Measurements from ENCODE around the gene ZZZ3.

DNA sequence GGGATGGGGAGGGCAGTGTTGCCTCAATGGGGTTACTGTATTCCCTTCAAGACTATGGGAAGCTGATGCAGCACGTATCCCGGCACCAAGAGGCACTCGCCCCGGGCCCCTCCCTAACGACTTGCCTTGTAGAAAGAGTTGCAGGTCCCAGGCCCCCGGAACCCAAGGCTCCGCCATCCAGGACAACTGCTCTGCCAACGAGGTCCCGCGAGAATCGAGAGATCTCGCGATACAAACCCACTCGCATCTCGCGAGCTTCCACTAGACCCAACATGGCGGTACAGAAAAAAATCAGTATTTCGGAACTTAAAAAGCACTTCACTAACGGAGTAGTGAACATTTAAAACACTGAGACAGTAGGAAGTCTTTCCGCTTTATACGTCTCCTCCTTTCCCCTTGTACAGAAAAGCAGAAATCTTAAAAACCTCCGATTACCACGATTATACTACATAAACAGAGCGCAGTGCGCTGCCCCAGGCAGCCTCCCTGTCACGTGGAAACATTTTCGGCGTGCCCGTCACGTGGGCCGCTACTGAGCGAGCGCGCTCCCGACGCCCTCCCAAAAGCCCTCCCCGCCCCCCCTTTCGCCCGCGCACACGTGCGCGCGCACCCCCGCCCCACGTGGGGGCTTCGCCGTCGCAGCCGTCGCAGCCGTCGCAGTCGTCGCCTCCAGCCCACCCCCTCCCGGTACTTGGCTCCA, at the start of gene ZZZ3:
- TF ChIP-seq, protein P1, sequence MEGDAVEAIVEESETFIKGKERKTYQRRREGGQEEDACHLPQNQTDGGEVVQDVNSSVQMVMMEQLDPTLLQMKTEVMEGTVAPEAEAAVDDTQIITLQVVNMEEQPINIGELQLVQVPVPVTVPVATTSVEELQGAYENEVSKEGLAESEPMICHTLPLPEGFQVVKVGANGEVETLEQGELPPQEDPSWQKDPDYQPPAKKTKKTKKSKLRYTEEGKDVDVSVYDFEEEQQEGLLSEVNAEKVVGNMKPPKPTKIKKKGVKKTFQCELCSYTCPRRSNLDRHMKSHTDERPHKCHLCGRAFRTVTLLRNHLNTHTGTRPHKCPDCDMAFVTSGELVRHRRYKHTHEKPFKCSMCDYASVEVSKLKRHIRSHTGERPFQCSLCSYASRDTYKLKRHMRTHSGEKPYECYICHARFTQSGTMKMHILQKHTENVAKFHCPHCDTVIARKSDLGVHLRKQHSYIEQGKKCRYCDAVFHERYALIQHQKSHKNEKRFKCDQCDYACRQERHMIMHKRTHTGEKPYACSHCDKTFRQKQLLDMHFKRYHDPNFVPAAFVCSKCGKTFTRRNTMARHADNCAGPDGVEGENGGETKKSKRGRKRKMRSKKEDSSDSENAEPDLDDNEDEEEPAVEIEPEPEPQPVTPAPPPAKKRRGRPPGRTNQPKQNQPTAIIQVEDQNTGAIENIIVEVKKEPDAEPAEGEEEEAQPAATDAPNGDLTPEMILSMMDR (IDR thresholded peaks at IDR 0.05) = no peak
- TF ChIP-seq, protein P2, sequence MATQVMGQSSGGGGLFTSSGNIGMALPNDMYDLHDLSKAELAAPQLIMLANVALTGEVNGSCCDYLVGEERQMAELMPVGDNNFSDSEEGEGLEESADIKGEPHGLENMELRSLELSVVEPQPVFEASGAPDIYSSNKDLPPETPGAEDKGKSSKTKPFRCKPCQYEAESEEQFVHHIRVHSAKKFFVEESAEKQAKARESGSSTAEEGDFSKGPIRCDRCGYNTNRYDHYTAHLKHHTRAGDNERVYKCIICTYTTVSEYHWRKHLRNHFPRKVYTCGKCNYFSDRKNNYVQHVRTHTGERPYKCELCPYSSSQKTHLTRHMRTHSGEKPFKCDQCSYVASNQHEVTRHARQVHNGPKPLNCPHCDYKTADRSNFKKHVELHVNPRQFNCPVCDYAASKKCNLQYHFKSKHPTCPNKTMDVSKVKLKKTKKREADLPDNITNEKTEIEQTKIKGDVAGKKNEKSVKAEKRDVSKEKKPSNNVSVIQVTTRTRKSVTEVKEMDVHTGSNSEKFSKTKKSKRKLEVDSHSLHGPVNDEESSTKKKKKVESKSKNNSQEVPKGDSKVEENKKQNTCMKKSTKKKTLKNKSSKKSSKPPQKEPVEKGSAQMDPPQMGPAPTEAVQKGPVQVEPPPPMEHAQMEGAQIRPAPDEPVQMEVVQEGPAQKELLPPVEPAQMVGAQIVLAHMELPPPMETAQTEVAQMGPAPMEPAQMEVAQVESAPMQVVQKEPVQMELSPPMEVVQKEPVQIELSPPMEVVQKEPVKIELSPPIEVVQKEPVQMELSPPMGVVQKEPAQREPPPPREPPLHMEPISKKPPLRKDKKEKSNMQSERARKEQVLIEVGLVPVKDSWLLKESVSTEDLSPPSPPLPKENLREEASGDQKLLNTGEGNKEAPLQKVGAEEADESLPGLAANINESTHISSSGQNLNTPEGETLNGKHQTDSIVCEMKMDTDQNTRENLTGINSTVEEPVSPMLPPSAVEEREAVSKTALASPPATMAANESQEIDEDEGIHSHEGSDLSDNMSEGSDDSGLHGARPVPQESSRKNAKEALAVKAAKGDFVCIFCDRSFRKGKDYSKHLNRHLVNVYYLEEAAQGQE (IDR thresholded peaks at IDR 0.05; ENCODE audit: low read depth, low read length) = no peak

All from SK-N-SH (cell line).